ENCODE results near the gene FAM241B. TPM values are rescaled to one million over a fixed set of nuclear protein-coding genes. Genes with fewer than 3 reads are reported as not detected.

Gene FAM241B
- total RNA-seq (2014; rRNA removed; shearing (Covaris generic)) = 2.3 and 4.9 TPM in 2 replicates
- 4.6 and 8.3 TPM in 2 replicates for polyA plus RNA-seq (2014; cell fraction: nucleus; rRNA removed)

DNA sequence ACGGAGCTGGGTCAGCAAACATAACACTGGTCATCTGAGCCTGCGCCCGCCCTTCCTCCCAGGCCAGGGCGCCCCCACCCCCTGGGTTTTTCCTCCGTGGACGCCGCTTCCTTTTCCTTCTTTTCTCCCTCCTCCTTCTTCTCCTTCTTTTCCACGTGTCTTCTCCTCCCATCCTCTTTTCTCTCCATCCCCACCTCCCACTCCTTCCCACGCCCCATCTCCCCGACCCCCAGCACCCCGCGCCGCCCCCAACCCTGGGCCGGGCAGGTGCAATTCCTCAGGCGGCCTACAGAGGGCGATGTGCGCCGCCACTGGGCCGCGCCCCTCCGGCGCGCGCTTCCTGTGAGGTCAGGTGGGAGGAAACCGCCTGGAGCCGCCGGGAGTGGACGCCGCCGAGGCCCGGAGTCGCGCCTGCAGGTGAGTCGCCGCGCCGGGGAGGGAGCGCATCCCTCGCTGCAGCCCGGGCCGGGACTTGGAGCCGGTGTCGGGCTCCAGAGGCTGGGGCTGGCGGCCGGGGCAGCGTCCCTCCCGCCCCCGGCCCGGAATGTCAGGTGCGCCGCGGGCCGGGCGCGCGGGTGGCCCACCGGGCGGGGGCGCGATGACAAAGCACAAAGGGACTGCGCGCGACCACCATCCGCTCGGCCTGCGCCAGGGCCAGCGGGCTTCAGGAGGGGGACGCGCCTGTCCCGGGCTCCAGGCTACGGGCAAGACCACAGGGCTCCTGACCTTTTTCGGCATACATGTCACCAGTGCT is at the start of gene FAM241B:
TSS of gene FAM241B (plus strand) at position 351 of the 754 bp plus-strand sequence. CDS start 1,497 bp downstream, outside the sequence.
- peak; percentile 54 for DNase-seq (ENCODE audit: extremely low read depth, low read depth)

- DNase-seq (ENCODE audit: extremely low read depth, low read depth) = no peak
Observed at GRCh38 chr10:69580435-69580834, 49.6 kb upstream of the FAM241B start.

GRCh38 chr10:69583106-69583505 is 46.9 kb upstream of the FAM241B start:
- no peak for DNase-seq (ENCODE audit: extremely low read depth, low read depth)

DNA sequence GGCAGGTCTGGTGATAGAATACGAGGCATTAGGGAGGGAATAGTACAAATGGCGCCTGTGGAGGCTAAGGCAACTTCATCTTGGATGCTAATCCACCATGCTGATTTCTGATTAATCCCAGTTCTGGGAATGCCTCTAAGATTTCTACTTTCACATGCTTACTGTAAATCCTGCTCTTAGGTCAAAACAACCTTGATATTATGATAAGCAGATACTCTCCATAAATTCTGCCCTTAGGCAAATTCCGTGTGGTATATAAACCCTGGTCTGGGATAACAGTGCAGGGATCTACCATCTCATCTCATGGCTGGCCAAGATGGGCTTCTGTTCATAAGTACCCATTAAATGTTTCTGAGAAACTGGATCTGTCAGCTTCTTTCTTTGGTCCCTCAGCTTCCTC is 45.4 kb upstream of the FAM241B start:
- no peak for DNase-seq (ENCODE audit: extremely low read depth, low read depth)

- DNase-seq (ENCODE audit: extremely low read depth, low read depth) = no peak
Observed at GRCh38 chr10:69588358-69588757, 41.7 kb upstream of the FAM241B start.

DNA sequence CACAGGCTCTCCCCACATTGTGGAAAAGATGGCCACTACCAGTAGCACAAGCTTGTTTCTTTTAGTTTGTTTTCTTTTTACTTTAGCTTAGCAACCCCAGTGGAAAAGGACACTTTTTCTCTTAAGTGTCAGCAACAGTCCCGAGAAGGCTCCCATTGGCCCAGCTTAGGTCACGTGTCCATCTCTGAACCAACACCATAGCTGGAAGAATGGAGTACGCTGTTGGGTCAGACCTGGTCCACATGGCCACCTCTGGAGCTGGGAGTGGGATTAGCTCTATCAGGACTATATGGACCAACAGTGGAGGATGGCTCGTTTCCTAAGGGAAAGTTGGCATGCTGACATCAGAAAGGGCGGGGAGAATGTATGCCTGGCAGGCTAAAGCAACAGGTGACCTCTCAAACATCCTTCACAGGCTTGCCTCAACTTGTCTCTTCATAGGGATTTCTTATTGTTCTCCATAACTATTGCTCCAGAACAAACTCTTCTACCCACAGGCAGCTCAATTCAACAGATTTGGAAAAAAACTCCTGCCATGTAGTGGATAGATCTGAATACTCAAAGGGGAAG is 29.2 kb upstream of the FAM241B start:
- no peak for DNase-seq (ENCODE audit: extremely low read depth, low read depth)

DNA sequence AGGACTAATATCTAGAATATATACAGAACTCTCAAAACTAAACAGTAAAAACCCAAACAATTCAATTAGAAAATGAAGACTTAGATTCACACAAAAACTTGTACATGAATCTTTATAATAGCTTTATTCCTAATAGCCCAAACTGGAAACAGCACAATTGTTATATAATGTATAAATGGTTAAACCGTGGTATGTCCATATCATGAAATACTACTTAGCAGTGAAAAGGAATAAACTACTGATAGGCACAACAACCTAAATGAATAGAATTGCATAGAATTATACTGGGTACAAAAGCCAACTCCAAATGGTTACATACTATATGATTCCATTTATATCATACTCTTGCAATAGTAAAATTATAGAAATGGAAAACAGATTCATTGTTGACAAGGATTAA is 21.0 kb upstream of the FAM241B start:
- no peak for DNase-seq (ENCODE audit: extremely low read depth, low read depth)

DNA sequence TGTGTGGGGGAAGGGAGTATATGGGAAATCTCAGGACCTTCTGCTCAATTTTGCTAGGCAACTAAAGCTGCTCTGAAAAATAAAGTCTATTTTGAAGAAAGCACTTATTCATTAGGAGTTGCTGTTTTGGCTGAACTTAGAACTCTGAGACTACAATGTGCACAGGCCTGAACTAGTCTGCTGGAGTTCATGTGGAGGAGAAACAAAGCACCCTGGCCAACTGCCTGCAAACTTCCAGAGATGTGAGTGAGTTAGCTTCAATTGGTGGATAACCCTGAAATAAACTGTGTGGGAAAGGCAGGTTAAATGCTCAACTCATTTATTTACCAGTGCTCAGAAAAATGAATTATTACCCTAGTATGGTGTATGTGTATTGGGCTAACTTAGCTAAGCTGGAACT is 17.3 kb upstream of the FAM241B start:
- DNase-seq (ENCODE audit: extremely low read depth, low read depth) = no peak

- DNase-seq (ENCODE audit: extremely low read depth, low read depth) = no peak
Observed at GRCh38 chr10:69614130-69614529, 15.9 kb upstream of the FAM241B start.

DNA sequence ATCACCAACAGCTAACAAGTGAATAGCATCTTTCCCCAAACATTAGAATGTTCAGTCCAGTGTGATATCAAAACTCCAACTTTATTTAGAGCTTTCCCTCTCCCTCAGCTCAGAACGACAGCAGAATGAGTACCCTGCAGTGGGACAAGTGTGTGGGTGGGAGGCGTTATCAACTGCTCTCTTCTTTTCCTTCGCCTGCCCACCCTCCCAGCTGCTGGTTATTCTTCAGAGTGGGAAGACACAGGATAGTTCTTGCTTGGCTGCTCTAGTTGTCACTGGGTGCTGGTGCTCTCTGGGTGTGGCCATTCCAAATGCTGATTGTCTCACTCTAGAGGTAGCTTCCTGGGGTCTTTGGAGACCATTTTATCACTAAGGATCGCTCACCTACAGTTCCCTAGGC is 13.7 kb upstream of the FAM241B start:
- DNase-seq (ENCODE audit: extremely low read depth, low read depth) = no peak

DNA sequence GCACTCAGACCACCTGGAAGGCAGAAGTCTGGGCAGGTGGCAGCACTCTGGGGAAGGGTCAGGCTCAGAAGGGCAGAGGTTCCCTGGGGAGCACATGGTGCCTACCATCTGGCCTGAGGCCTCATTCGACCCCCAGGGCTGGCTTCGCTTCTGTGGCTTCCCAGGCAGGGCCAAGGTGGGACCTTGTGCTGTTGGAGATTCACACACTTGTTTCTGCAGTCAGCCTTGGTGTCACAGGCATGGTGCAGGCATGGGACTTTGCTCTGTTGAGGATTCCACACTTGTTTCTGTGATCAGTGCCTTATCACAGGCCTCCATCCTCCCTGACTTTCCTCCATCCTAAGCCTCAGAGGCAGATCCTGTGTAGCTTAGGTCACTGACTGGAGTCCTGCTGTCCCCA is 11.3 kb upstream of the FAM241B start:
- DNase-seq (ENCODE audit: extremely low read depth, low read depth) = no peak

DNA sequence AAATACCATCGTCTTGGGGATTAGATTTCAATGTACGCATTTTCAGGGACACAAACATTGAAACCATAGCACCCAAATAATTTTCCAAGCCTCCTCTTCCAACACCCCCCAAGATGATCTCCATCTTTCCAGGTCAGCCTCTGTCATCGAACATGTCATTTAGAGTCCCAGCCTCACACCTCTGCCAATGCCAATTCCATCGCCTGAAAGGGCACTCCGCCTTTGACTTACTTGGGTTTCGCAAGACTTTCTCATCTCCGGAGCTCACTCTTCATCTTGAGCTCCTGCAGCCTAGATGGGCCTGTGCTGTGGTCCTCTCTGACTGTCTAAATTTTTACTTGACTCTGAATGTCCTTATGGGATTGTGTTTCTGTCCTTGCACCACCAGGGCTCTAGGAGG is 10.4 kb upstream of the FAM241B start:
- DNase-seq (ENCODE audit: extremely low read depth, low read depth) = no peak

- DNase-seq (ENCODE audit: extremely low read depth, low read depth) = no peak
Observed at GRCh38 chr10:69620625-69621024, 9.4 kb upstream of the FAM241B start.

- DNase-seq (ENCODE audit: extremely low read depth, low read depth) = no peak
Observed at GRCh38 chr10:69624245-69624786, 5.7 kb upstream of the FAM241B start.

GRCh38 chr10:69626826-69627225 is 3.2 kb upstream of the FAM241B start:
- no peak for DNase-seq (ENCODE audit: extremely low read depth, low read depth)

DNA sequence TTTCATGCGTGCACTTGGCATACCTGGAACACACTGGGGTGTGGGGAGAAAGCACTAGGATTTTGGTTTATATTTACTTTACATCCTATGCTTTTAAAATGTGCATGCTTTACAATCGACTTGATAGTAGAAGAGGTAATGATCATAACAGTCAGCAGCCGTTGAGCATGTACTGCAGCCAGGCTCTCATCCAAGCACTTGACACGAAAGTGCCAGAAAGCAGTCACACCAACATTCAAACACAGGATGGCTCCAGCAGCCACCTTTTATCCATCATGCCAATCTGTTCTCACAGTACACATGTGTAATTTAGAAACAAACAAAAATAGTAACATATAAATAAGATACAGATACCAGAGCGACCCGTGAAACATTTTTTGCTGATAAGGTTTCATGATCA is 1.2 kb upstream of the FAM241B start:
- DNase-seq (ENCODE audit: extremely low read depth, low read depth) = no peak

DNA sequence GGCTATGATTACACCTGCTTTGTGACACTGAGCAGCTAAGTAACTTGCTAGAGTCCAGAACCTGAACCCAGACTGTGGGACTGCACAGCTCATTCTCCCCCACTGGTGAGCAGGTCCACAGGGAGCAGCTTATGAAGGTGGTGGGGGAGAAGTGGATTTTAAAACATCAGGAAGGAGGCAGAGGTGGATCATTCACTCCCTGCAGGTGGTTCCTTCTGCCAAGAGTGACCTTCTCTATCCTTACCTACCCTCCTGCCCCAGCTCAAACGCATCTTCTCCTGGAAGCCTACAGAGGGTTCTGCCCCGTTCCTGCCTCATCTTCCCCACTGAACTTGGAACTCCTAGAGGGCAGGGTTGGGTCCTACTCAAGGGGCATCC is 539 bp upstream of the FAM241B start:
- no peak for DNase-seq (ENCODE audit: extremely low read depth, low read depth)

- no peak for DNase-seq (ENCODE audit: extremely low read depth, low read depth)
Observed at GRCh38 chr10:69630651-69631400, 779 bp downstream of the FAM241B start.

DNA sequence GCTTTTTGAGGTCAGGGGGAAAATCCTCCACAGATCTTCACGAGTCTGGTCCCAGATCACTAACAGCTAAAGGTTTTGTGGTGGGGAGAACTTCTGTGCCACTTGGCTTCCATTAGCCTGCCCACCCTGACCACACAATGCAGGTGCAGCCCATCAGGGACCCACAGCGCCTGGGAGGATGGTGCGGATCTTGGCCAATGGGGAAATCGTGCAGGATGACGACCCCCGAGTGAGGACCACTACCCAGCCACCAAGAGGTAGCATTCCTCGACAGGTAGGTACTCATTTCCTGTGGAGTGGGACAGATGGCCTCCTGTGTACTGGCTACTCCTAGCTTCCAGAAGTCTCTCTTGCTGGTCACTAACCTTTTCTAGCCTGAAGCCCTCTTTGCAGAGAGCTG is 1.5 kb downstream of the FAM241B start:
- DNase-seq (ENCODE audit: extremely low read depth, low read depth) = no peak

DNA sequence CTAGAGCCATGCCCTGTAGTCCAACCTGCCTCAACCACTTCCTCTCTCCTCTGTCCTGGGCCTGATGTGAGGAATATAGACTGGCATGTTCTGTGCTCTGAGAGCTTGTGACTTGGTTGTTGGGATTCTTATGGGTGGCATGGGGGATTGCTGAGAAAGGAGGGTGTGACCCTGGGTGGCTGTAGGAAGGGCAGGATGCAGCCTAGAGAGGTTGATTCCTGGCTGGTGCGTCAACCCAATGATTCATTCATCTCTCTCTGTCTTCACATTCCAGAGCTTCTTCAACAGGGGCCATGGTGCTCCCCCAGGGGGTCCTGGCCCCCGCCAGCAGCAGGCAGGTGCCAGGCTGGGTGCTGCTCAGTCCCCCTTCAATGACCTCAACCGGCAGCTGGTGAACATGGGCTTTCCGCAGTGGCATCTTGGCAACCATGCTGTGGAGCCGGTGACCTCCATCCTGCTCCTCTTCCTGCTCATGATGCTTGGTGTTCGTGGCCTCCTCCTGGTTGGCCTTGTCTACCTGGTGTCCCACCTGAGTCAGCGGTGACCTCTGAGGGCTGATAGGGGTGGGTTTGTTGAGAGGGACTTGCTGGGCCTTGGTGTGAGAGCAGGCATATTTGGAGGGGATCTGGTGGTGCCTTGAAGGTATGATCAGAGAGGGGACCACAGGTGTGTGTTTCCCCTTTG is 2.6 kb downstream of the FAM241B start:
- no peak for DNase-seq (ENCODE audit: extremely low read depth, low read depth)
